NCI-H2081 treated with DMSO at 0.1 percent for 48 hours (cell line): Measurements from ENCODE around the gene SLC35E1.
"Not testable (repeated sequence)": the region's sequence is repeated elsewhere in the genome, so short reads cannot be mapped to it uniquely, and the experiment has no call there.

ENCODE experiments used
- DNase-seq: peaks from one replicate; lab custom pipeline; 2025; lab: John Stamatoyannopoulos, UW

SLC35E1 gene

DNA sequence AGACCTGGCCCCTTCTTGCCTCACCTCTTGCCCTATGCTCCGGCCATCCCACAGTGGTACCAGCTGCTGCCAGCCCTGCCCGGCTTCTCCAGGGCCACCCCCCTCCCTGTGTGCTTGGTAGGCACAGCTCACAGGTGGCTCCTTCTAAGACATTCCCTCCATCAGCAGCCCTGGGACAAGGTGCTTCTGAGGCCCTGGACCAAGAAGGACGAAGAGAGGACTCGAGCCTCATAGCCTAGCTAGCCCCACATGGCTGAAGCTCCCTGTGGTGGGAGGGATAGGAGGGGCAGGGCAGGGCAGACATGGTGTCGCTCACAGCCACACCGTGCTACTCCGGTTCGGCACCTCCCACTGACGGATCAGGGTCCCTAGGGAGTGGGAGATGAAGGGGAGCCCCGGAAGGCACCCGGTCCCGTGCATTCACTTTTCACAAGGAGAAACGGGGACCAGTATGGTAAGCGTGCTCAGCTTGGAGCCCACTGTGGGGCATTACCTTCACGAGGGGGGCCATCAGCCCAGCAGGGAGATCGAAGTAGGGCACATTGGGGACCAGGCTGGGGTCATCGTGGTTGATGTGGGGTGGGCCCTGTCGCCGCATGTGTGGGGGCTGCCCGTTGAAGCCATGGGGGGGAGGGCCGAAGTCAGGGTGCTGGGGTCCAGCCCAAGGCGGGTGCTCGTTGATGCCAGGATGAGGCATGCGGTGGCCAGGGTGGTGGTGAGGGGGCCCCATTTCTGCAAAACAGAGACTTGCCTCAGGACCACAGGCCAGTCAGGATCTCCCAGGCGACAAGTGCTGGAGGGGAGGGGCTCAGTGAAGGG lies 49.4 kb downstream of the SLC35E1 start:
- DNase-seq = no peak

- DNase-seq = no peak
Measured at GRCh38 chr19:16521715-16522289, 50.4 kb downstream of the SLC35E1 start.

DNA sequence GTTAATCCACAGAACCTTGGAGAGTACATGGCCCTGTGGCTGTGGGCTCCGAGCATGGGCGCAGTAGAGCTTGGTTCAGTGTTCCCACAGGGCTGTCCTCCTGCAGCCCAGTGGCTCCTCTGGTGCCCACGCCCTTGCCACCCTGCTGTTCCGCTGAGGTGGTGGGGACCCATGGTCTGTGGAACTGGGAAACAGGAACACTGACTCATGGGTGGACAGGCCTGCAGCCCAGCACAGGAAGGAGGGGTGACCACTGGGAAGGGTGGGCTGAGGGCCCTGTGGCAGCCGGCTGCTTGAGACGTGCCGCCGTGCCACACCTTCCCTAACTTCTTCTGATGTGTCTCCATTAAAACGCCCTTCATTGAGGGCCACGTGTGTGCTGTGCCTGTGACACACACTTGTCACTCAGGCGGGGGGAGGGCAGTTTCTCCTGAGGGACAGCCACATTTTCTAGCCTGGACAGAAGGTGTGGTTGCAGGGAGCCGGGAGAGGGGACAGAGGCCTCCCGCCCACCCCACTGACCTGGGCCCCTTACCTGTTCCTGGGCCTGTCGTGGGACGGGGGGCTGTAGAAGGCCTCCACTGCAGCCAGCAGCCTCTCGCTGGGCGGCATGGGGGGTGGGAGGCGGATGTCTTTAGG lies 51.1 kb downstream of the SLC35E1 start:
- no peak for DNase-seq

DNA sequence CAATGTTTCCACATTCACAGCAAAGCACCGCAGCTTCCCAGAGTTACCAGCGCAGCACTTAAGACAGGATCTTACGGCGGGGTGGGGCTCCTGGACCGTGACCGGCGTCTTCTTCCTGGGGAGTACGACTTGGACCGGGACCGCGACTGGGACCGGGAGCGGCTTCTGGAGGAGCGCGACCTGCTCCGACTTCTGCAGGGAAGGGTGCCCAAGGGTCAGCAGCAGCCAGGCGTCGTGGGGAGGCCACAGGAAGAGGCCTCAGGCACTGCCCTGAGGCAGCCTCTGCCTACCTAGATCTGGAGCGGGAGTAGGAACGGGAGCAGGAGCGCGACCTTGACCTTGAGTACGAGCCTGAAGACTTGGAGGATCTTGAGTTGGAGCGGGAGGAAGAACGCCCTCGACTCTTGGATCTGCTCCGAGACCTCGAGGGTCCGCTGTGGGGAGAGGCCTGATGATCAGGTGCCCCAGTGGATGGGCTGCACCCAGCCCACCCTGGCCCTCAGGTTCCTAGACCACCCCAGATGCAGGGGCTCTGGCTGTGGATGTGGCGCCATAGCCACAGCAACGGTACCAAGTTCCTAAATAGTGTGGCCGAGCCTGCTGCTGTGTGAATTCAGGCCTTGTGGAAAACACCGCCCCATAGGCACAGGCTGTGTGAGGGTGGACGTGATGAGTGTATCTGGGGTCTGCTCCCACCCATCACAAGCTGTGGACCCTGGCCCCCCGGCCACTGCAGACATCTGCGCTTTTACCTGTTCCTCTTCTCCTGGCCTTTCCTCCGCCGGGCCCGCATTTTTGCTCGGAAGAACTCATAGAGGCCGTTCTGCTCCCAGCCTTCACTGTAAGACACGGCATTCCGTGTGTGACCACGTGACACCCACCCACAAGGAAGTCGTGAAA lies 51.9 kb downstream of the SLC35E1 start:
- DNase-seq = no peak

DNA sequence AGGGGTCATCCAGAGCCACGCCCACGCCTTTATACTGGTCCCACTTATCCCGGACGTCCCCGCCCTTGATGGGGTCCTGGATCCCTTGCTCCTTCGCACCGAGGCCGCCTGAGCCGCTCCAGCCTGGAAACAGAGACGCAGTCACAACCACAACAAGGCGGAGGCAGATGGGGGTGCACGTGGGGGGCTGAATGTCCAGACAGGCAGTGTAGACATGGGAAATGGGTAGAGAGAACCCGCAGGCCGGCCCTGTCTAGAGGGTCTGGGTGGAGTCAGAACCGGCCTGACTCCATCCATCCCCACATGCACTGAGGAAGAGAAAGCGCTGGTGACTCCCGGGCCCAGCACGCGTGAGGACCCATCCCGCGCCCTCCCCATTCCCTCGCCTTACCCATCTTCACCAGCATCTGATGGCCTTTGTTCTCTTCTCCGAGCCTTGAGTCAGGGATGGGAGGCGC lies 53.0 kb downstream of the SLC35E1 start:
- DNase-seq = no peak

GRCh38 chr19:16518483-16519229 lies 53.6 kb downstream of the SLC35E1 start:
- DNase-seq = no peak

DNA sequence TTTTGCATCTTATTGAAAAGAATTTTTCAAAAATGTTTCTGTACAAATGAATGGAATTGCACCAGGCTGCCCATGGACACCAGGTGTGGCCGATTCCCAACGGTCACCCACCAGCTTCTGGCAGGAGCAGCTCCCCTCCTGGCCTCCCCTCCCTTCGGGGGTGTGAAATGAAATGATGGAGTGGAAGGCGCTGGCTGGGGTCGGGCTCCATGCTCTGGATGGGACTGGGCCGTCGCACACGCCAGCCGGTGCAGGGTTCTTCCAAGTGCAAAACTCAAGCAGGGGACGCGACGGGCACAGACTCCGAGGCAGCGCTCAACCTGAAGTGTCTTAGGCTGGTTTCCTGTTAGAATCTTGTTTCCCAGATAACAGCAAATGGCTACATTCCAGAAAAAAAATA lies 54.2 kb downstream of the SLC35E1 start:
- no peak for DNase-seq

DNA sequence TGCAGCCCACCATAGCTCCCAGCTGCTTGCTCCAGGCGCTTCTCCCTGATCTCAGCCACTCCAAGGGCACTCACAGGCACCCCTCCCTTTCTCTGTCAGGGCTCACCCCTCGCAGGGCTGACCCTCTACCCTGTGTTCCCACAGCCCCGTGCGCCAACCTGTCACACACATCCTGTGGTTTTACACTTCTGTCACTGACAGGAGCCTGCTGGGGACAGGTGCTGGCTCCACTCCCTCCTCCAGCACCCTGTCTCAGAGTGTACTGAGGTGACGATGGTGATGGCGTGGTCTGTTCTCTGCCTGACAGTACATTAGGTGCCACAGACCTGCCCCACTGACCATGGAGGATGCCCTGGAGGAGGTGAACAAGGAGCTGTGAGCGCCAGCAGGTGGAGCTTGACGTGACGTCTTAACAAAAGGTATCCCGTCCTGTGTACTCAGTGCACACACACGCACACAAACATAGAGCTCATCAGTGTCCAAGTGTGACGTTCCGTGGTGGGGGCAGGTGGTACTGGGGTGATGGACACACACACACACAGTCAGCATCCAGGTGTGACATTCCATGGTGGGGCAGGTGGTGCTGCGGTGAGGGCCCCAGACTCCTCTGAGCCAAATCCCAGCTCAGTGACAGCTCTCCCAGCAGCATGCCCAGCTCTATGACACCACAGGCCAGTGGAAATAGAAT lies 55.1 kb downstream of the SLC35E1 start:
- no peak for DNase-seq

- DNase-seq = no peak
Measured at GRCh38 chr19:16516381-16516780, 55.8 kb downstream of the SLC35E1 start.

GRCh38 chr19:16514383-16515019 lies 57.7 kb downstream of the SLC35E1 start:
- no peak for DNase-seq

DNA sequence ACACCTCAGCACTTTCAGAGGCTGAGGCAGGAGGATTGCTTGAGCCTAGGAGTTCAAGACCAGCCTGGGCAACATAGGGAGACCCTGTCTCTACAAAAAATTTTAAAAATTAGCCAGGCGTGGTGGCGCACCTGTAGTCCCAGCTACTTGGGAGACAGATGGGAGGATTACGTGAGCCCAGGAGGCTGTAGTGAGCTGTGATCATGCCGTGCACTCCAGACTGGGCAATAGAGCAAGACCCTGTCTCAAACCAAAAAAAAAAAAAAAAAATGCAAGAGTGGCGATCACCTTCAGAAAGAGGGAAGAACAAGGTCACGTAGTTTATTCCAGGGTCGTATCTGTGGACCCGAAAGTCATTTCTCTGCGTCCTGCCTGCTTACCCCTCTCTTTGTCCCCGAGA lies 59.6 kb downstream of the SLC35E1 start:
- DNase-seq = not testable (repeated sequence)

DNA sequence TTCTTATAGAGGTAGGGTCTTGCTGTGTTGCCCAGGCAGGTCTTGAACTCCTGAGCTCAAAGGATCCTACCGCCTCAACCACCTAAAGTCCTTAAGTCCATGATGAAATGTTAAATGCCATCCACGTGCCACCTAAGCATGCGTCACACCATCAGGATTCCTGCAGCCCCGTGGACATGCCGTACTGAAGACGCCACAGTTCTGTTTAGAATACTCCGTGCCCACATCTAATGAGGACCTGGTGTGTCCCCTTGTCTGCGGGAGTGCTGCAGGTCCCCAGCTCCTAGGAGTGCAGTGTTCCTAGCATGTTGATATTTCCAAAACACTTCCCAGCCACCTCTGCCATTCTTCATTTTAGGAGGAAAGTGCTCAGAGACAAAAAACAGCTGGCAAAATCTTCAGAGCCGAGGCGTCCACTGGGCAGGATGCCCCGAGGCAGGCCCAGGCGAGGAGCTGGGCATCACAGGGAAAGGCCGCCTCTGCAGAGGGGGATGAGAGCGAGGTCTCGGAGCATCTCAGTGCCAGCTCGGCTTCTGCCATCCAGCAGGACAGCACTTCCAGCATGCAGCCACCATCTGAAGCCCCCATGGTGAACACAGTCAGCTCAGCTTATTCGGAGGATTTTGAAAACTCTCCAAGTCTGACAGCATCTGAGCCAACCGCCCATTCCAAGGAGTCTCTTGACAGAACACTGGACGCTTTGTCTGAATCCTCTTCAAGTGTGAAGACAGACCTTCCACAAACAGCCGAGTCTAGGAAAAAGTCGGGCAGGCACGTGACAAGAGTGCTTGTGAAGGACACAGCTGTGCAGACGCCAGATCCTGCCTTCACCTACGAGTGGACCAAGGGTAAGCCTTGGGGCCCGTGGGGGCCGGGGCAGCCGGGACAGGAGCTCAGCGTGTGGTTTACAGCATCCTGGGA lies 62.8 kb downstream of the SLC35E1 start:
- no peak for DNase-seq

- DNase-seq = no peak
Measured at GRCh38 chr19:16508546-16508945, 63.7 kb downstream of the SLC35E1 start.

GRCh38 chr19:16506961-16507360 lies 65.3 kb downstream of the SLC35E1 start:
- DNase-seq = no peak

- not testable (repeated sequence) for DNase-seq
Measured at GRCh38 chr19:16506161-16506560, 66.1 kb downstream of the SLC35E1 start.

DNA sequence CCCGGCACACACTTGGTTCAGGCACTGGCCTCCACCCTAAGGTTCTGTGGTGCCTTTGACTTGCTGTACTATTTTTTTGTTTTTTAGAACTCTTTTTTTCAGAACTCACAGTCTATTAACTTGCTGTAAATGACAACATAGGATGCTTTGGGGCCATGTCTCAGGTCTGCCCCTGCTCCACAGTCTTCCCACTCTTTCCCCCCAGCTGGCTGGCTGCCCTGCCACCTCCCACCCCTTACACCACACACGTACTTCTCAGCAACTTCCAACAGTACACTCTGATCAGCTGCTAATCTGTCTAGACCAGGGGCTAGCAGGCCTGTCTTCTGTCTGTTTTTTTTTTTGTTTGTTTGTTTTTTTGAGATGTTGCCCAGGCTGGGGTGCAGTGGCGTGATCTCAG lies 67.9 kb downstream of the SLC35E1 start:
- DNase-seq = no peak
